Measurements from ENCODE around the gene FANCL. TPM values are rescaled to one million over a fixed set of nuclear protein-coding genes. Genes with fewer than 3 reads are reported as not detected.

FANCL gene
- total RNA-seq, 1 experiment from 2014 or later: 34.3 TPM

DNA sequence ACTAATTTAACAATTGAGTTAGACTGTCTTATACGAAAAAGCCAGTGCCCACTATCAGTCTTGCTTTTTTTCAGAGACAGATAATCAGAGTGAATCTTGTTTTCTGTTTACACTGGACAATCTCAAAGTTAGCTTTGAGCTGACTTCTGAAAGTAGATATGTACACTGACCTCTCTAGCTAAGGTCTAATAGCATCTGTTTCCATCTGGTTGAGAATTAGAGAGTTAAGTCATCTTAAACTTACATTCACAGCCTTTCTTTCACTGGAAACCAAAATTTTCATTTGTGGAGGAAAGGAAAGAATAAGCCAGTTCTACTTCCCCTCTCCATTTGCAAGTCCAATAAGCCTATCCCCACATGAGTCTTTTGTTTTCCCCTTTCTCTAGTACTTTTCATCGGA, 105.3 kb downstream of the FANCL start:
- Mint-ChIP-seq H3K27ac (ENCODE audit: unreplicated experiment) (no peak overlapping the region), H3K9me3 (ENCODE audit: unreplicated experiment) (no peaks in the 10 kb centered on the region), H3K4me3 (ENCODE audit: unreplicated experiment) (no peak overlapping the region), H3K36me3 (ENCODE audit: insufficient read depth, unreplicated experiment) (peaks cover 16% of the 10 kb centered on the region), H3K27me3 (ENCODE audit: insufficient read depth, unreplicated experiment) (no peaks in the 10 kb centered on the region), H3K4me1 (ENCODE audit: low read depth, unreplicated experiment) (no peaks in the 10 kb centered on the region)
- Histone ChIP-seq H3K36me3 (ENCODE audit: control insufficient read depth, insufficient read depth, low read length) (no peaks in the 10 kb centered on the region), H3K27me3 (replicated peaks; ENCODE audit: control insufficient read depth, insufficient read depth, low read length) (no peaks in the 10 kb centered on the region), H3K4me3 (ENCODE audit: low read depth, low read length) (no peak overlapping the region), H3K4me1 (no peaks in the 10 kb centered on the region), H3K9me3 (no peaks in the 10 kb centered on the region)
- ChIA-PET CTCF (no interaction called here), POLR2A (no interaction called here)
- no peak for DNase-seq
- intact Hi-C loops (cut with micrococcal nuclease; ENCODE audit: unreplicated experiment): no loop called here
- no TSS peak for BruUV-seq (replicated peaks)
- TF ChIP-seq, protein P1, sequence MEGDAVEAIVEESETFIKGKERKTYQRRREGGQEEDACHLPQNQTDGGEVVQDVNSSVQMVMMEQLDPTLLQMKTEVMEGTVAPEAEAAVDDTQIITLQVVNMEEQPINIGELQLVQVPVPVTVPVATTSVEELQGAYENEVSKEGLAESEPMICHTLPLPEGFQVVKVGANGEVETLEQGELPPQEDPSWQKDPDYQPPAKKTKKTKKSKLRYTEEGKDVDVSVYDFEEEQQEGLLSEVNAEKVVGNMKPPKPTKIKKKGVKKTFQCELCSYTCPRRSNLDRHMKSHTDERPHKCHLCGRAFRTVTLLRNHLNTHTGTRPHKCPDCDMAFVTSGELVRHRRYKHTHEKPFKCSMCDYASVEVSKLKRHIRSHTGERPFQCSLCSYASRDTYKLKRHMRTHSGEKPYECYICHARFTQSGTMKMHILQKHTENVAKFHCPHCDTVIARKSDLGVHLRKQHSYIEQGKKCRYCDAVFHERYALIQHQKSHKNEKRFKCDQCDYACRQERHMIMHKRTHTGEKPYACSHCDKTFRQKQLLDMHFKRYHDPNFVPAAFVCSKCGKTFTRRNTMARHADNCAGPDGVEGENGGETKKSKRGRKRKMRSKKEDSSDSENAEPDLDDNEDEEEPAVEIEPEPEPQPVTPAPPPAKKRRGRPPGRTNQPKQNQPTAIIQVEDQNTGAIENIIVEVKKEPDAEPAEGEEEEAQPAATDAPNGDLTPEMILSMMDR (IDR thresholded peaks at IDR 0.05; ENCODE audit: insufficient read depth in 1 of 2, low read depth in 1 of 2, low read length in 1 of 2, severe bottlenecking in 1 of 2, unreplicated experiment in 1 of 2): no peak

DNA sequence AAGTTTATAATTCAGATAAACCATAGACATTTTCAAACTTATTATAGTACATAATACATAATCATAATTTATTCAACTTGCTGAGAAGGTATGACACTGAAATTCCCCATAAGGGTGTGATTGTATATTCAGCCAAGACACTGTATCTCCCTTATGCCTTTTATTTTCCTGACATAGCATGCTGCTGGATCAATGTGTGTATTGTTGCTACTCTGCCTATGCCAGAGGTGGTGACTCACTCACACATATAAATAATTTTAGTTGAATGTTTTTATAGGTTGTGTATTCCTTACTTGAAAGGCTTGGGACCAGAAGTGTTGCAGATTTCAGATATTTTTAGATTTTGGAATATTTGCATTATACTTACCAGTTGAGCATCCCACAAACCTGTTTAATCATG, 107.7 kb downstream of the FANCL start:
- H3K4me1 Mint-ChIP-seq (ENCODE audit: low read depth, unreplicated experiment): no peaks in the 10 kb centered on the region
- DNase-seq: no peak
- Histone ChIP-seq H3K4me3 (ENCODE audit: low read depth, low read length) (no peak overlapping the region), H3K36me3 (ENCODE audit: control insufficient read depth, insufficient read depth, low read length) (no peaks in the 10 kb centered on the region), H3K9me3 (no peaks in the 10 kb centered on the region), H3K4me1 (no peaks in the 10 kb centered on the region), H3K27me3 (replicated peaks; ENCODE audit: control insufficient read depth, insufficient read depth, low read length) (no peaks in the 10 kb centered on the region)
- no peaks in the 10 kb centered on the region for H3K9me3 Mint-ChIP-seq (ENCODE audit: unreplicated experiment)
- CTCF ChIA-PET: no interaction called here
- no peak overlapping the region for H3K4me3 Mint-ChIP-seq (ENCODE audit: unreplicated experiment)
- POLR2A ChIA-PET: no interaction called here
- peaks cover 8% of the 10 kb centered on the region for H3K36me3 Mint-ChIP-seq (ENCODE audit: insufficient read depth, unreplicated experiment)
- H3K27me3 Mint-ChIP-seq (ENCODE audit: insufficient read depth, unreplicated experiment): no peaks in the 10 kb centered on the region
- H3K27ac Mint-ChIP-seq (ENCODE audit: unreplicated experiment): no peak overlapping the region
- BruUV-seq (replicated peaks): no TSS peak
- intact Hi-C loops (cut with micrococcal nuclease; ENCODE audit: unreplicated experiment): loop anchor here (5.0 kb wide), 1 partner anchor 226 kb away; no protein-coding TSS in a partner anchor
- TF ChIP-seq, protein P1 (IDR thresholded peaks at IDR 0.05; ENCODE audit: insufficient read depth in 1 of 2, low read depth in 1 of 2, low read length in 1 of 2, severe bottlenecking in 1 of 2, unreplicated experiment in 1 of 2): no peak

DNA sequence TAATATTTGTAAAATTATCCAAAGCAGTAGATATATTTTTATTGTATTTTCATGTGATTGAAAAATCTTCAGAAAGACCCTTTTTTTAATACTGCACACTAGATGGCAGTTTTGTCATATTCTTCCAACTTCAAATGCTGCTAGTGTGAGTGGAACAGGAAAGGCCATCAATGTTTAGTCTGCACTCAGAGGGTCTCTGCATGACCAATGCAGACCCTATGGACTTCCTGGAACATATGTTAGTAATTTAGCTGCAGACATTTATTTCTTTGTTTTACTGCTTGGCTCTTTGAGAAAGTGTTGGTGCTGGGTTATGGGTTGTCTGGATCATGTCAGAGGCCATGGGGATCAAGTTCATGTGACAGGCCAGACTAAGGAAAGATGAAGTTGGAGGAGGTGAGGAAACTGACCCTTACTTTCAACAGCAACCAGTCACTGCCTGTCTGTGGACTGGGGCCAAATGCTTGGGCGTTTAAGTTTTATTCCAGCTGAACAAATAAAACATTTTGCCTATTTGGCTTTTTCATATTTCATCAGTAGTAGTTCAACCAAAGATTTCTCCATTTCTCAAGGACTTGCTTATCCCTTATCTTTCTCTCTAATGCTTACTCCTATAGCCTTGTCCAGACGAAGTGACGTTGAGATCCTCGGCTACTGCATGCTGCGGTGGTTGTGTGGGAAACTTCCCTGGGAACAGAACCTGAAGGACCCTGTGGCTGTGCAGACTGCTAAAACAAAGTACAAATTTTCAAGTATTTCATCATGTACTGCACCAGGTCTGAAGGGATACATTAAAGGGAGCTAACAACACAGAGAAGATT, 109.7 kb downstream of the FANCL start:
- no peak overlapping the region for H3K4me3 ChIP-seq (ENCODE audit: low read depth, low read length)
- intact Hi-C loops (cut with micrococcal nuclease; ENCODE audit: unreplicated experiment): loop anchor here (1.0 to 5.0 kb wide), 2 partner anchors 224 to 317 kb away; no protein-coding TSS in a partner anchor
- peaks cover 7% of the 10 kb centered on the region for H3K36me3 Mint-ChIP-seq (ENCODE audit: insufficient read depth, unreplicated experiment)
- H3K9me3 ChIP-seq: no peaks in the 10 kb centered on the region
- H3K4me3 Mint-ChIP-seq (ENCODE audit: unreplicated experiment): no peak overlapping the region
- no peak for DNase-seq
- no peaks in the 10 kb centered on the region for H3K27me3 ChIP-seq (replicated peaks; ENCODE audit: control insufficient read depth, insufficient read depth, low read length)
- no peaks in the 10 kb centered on the region for H3K9me3 Mint-ChIP-seq (ENCODE audit: unreplicated experiment)
- no peaks in the 10 kb centered on the region for H3K27me3 Mint-ChIP-seq (ENCODE audit: insufficient read depth, unreplicated experiment)
- BruUV-seq (replicated peaks): no TSS peak
- TF ChIP-seq, protein P1 (IDR thresholded peaks at IDR 0.05; ENCODE audit: insufficient read depth in 1 of 2, low read depth in 1 of 2, low read length in 1 of 2, severe bottlenecking in 1 of 2, unreplicated experiment in 1 of 2): no peak
- H3K27ac Mint-ChIP-seq (ENCODE audit: unreplicated experiment): no peak overlapping the region
- ChIA-PET POLR2A (no interaction called here), CTCF (no interaction called here)
- no peaks in the 10 kb centered on the region for H3K4me1 ChIP-seq
- H3K4me1 Mint-ChIP-seq (ENCODE audit: low read depth, unreplicated experiment): no peaks in the 10 kb centered on the region
- no peaks in the 10 kb centered on the region for H3K36me3 ChIP-seq (ENCODE audit: control insufficient read depth, insufficient read depth, low read length)

Measured in Caco-2 (cell line).